ENCODE data around the gene ABHD8.

DNA sequence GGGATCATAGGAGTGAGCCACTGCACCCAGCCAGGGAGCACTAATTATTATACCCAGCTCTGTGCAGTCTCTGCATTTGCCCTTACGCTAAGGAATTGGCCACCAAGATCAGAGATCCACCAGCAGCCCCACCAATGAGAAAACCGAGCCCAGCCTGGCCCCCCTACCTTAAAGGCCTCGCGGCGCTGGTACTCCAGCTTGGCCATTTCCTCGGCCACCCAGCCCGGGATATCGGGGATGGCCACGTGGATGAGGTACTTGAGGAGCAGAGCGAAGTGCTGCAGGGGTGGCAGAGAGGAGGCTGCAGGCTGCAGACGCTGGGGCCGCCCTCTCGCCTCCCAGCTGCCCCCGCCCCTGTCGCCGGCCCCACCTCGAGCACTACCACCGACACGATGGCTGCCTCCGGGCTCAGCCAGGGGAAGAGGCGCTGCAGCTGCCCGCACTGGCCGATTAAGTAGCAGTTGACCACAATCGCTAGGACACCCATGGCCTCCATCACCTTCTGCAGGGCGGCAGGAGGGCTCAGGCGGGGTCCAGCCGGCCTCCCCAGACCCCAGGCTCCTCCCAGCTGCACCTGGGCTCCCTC is 23.9 kb upstream of the ABHD8 start:
- no peak for TF ChIP-seq EZH2 (IDR thresholded peaks at IDR 0.05; ENCODE audit: low read depth, unreplicated experiment)
- TF ChIP-seq, protein P1, sequence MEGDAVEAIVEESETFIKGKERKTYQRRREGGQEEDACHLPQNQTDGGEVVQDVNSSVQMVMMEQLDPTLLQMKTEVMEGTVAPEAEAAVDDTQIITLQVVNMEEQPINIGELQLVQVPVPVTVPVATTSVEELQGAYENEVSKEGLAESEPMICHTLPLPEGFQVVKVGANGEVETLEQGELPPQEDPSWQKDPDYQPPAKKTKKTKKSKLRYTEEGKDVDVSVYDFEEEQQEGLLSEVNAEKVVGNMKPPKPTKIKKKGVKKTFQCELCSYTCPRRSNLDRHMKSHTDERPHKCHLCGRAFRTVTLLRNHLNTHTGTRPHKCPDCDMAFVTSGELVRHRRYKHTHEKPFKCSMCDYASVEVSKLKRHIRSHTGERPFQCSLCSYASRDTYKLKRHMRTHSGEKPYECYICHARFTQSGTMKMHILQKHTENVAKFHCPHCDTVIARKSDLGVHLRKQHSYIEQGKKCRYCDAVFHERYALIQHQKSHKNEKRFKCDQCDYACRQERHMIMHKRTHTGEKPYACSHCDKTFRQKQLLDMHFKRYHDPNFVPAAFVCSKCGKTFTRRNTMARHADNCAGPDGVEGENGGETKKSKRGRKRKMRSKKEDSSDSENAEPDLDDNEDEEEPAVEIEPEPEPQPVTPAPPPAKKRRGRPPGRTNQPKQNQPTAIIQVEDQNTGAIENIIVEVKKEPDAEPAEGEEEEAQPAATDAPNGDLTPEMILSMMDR (conservative IDR thresholded peaks at IDR 0.05; ENCODE audit: low read depth in 2 of 2), result no peak
- TF ChIP-seq, protein P2, sequence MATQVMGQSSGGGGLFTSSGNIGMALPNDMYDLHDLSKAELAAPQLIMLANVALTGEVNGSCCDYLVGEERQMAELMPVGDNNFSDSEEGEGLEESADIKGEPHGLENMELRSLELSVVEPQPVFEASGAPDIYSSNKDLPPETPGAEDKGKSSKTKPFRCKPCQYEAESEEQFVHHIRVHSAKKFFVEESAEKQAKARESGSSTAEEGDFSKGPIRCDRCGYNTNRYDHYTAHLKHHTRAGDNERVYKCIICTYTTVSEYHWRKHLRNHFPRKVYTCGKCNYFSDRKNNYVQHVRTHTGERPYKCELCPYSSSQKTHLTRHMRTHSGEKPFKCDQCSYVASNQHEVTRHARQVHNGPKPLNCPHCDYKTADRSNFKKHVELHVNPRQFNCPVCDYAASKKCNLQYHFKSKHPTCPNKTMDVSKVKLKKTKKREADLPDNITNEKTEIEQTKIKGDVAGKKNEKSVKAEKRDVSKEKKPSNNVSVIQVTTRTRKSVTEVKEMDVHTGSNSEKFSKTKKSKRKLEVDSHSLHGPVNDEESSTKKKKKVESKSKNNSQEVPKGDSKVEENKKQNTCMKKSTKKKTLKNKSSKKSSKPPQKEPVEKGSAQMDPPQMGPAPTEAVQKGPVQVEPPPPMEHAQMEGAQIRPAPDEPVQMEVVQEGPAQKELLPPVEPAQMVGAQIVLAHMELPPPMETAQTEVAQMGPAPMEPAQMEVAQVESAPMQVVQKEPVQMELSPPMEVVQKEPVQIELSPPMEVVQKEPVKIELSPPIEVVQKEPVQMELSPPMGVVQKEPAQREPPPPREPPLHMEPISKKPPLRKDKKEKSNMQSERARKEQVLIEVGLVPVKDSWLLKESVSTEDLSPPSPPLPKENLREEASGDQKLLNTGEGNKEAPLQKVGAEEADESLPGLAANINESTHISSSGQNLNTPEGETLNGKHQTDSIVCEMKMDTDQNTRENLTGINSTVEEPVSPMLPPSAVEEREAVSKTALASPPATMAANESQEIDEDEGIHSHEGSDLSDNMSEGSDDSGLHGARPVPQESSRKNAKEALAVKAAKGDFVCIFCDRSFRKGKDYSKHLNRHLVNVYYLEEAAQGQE (IDR thresholded peaks at IDR 0.05; ENCODE audit: unreplicated experiment), result no peak
